ENCODE data around the gene SCAP.

SCAP gene

GRCh38 chr3:47367631-47368030, 108.1 kb downstream of the SCAP start:
- peaks cover 3% of the 10 kb centered on the region for H3K36me3 Mint-ChIP-seq (ENCODE audit: low read depth)
- H3K4me1 Mint-ChIP-seq: peaks cover 6% of the 10 kb centered on the region
- no peaks in the 10 kb centered on the region for H3K27me3 Mint-ChIP-seq
- ATAC-seq (no peak), DNase-seq (no peak)
- H3K9me3 Mint-ChIP-seq: peaks cover 6% of the 10 kb centered on the region
- no peak overlapping the region for H3K4me3 Mint-ChIP-seq
- no peak overlapping the region for H3K27ac Mint-ChIP-seq

DNA sequence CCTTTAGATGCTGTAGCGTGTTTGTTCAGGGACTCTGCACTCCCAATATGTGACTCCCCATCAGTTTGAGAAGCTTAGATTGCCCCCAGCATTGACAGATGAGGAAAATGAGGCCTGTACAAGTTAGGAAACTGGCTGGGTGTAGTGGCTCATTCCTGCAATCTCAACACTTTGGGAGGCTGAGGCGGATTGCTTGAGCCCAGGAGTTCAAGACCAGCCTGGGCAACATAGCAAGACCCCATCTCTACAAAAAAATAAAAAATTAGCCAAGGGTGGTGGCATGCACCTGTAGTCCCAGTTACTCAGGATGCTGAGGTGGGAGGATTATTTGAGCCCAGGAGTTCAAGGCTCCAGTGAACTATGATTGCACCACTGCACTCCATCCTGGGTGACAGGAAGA, 108.9 kb downstream of the SCAP start:
- DNase-seq: no peak

GRCh38 chr3:47365213-47366153, 110.3 kb downstream of the SCAP start:
- Mint-ChIP-seq H3K27me3 (no peaks in the 10 kb centered on the region), H3K36me3 (ENCODE audit: low read depth) (peaks cover 6% of the 10 kb centered on the region), H3K4me3 (no peak overlapping the region), H3K27ac (no peak overlapping the region), H3K4me1 (peaks cover 13% of the 10 kb centered on the region), H3K9me3 (peaks cover 12% of the 10 kb centered on the region)
- no peak for DNase-seq
- no peak for ATAC-seq

More for the DNA sequence above, 108.9 kb downstream of the SCAP start:
- no peak overlapping the region for H3K27ac Mint-ChIP-seq
- peaks cover 6% of the 10 kb centered on the region for H3K36me3 Mint-ChIP-seq (ENCODE audit: low read depth)
- peaks cover 12% of the 10 kb centered on the region for H3K4me1 Mint-ChIP-seq
- ATAC-seq: no peak
- H3K4me3 Mint-ChIP-seq: no peak overlapping the region
- peaks cover 12% of the 10 kb centered on the region for H3K9me3 Mint-ChIP-seq
- no peaks in the 10 kb centered on the region for H3K27me3 Mint-ChIP-seq

Data from activated naive CD8-positive, alpha-beta T cell treated with anti-CD3 and anti-CD28 coated beads, Interleukin-2, amount 50 U/mL, for 24 hours (primary cell).